ENCODE results near the gene TTLL13.
"Not testable (repeated sequence)": the region's sequence is repeated elsewhere in the genome, so short reads cannot be mapped to it uniquely, and the experiment has no call there.

Gene TTLL13

GRCh38 chr15:90287101-90287500, 37.7 kb downstream of the TTLL13 start:
- no peak for DNase-seq (ENCODE audit: low read depth in 3 of 3)

GRCh38 chr15:90287946-90288345, 38.6 kb downstream of the TTLL13 start:
- no peak for DNase-seq (ENCODE audit: low read depth in 3 of 3)

- DNase-seq (ENCODE audit: low read depth in 3 of 3) = peak in 1 of 3 experiments; percentile 12
Observed at GRCh38 chr15:90291679-90292356, 42.5 kb downstream of the TTLL13 start.

GRCh38 chr15:90293040-90293810, 43.9 kb downstream of the TTLL13 start:
- DNase-seq (ENCODE audit: low read depth in 3 of 3) = peak; percentile 51 to 74 (median 60)

GRCh38 chr15:90294159-90294558, 44.8 kb downstream of the TTLL13 start:
- DNase-seq (ENCODE audit: low read depth in 3 of 3) = no peak

GRCh38 chr15:90294601-90295269, 45.4 kb downstream of the TTLL13 start:
- no peak for DNase-seq (ENCODE audit: low read depth in 3 of 3)

- DNase-seq (ENCODE audit: low read depth in 3 of 3) = no peak
Observed at GRCh38 chr15:90295270-90295648, 45.9 kb downstream of the TTLL13 start.

GRCh38 chr15:90296316-90296884, 47.0 kb downstream of the TTLL13 start:
- DNase-seq (ENCODE audit: low read depth in 3 of 3) = not testable (repeated sequence)

GRCh38 chr15:90297021-90297420, 47.7 kb downstream of the TTLL13 start:
- no peak for DNase-seq (ENCODE audit: low read depth in 3 of 3)

GRCh38 chr15:90300541-90300940, 51.2 kb downstream of the TTLL13 start:
- DNase-seq (ENCODE audit: low read depth in 3 of 3) = no peak

GRCh38 chr15:90300988-90301706, 51.8 kb downstream of the TTLL13 start:
- DNase-seq (ENCODE audit: low read depth in 3 of 3) = peak; percentile 22 to 66 (median 36)

- no peak for DNase-seq (ENCODE audit: low read depth in 3 of 3)
Observed at GRCh38 chr15:90301707-90302300, 52.4 kb downstream of the TTLL13 start.

GRCh38 chr15:90305355-90305754, 56.0 kb downstream of the TTLL13 start:
- not testable (repeated sequence) for DNase-seq (ENCODE audit: low read depth in 3 of 3)

GRCh38 chr15:90305932-90306331, 56.6 kb downstream of the TTLL13 start:
- no peak for DNase-seq (ENCODE audit: low read depth in 3 of 3)

- peak in 2 of 3 experiments; percentile 24 to 30 for DNase-seq (ENCODE audit: low read depth in 3 of 3)
Observed at GRCh38 chr15:90306560-90306959, 57.2 kb downstream of the TTLL13 start.

- no peak for DNase-seq (ENCODE audit: low read depth in 3 of 3)
Observed at GRCh38 chr15:90307661-90308060, 58.3 kb downstream of the TTLL13 start.

GRCh38 chr15:90309020-90309419, 59.7 kb downstream of the TTLL13 start:
- DNase-seq (ENCODE audit: low read depth in 3 of 3) = no peak

Data from stimulated activated CD4-positive, alpha-beta T cell treated with anti-CD3 and anti-CD28 coated beads, TNF-alpha, amount 100 ng/mL, for 24 hours (primary cell).